SU-DHL-6 (cell line): ENCODE data around the gene ANKRD44.

Experiments
- EZH2phosphoT487 ChIP-seq: fragments of 200-600 bp; sonication (generic), shearing (Covaris generic); conservative IDR thresholded peaks from 2 replicates; pipeline ENCODE4 v1.6.1; 2018; ENCODE audit warnings: mild to moderate bottlenecking, antibody characterized with exemption, low read length, moderate library complexity, mixed read lengths
- TF ChIP-seq, protein P1 (sequence below): fragments of 200-600 bp; sonication (generic); IDR thresholded peaks from one replicate; pipeline ENCODE4 v1.5.1; 2017; ENCODE audit warnings: antibody characterized with exemption, mild to moderate bottlenecking, low read length, moderate library complexity; ENCODE audit not compliant: insufficient read depth, poor library complexity, severe bottlenecking

DNA sequence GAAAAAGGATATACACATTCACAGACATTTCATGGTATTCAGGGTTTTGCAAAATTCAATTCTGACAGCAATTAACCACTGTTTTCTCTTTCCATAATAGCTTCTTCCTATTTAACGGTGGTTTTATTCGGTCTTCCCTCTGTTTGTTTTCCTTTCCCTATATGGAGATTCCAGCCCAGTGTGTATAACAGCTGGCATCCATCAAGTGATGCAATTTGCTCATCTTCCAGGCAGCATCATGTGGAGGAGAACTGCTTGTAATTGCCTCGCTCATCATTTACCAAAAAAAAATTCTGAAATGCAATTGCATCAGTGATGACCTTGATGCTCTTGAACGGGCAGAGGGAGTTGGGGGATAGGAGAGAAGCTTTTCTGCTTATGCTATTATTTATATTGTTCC, 218.1 kb downstream of the ANKRD44 start:
- TF ChIP-seq, protein P1, sequence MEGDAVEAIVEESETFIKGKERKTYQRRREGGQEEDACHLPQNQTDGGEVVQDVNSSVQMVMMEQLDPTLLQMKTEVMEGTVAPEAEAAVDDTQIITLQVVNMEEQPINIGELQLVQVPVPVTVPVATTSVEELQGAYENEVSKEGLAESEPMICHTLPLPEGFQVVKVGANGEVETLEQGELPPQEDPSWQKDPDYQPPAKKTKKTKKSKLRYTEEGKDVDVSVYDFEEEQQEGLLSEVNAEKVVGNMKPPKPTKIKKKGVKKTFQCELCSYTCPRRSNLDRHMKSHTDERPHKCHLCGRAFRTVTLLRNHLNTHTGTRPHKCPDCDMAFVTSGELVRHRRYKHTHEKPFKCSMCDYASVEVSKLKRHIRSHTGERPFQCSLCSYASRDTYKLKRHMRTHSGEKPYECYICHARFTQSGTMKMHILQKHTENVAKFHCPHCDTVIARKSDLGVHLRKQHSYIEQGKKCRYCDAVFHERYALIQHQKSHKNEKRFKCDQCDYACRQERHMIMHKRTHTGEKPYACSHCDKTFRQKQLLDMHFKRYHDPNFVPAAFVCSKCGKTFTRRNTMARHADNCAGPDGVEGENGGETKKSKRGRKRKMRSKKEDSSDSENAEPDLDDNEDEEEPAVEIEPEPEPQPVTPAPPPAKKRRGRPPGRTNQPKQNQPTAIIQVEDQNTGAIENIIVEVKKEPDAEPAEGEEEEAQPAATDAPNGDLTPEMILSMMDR = no peak
- TF ChIP-seq EZH2phosphoT487 = no peak
